HepG2 (cell line): ENCODE measurements around the gene CD244. TPM values are rescaled to one million over a fixed set of nuclear protein-coding genes. Genes with fewer than 3 reads are reported as not detected.

Source experiments
- ATAC-seq: fragments of 200-7000 bp; cut with Tn5 transposase; 3 replicates; pipeline ENCODE4 v1.9.1; 2020; ENCODE audit warnings: mild to moderate bottlenecking, moderate library complexity
- BruUV-seq: library from RNA; stranded (reverse); fragments of 400-500 nt; replicated peaks from 2 replicates; lab custom pipeline; 2021; lab: Mats Ljungman, UMichigan
- CTCF ChIA-PET: fragments of 300-600 bp; formaldehyde crosslinking; extraction: SDS; loops from one replicate; lab custom pipeline; 2021; ENCODE audit warnings: low total read pairs, inconsistent platforms, low intra/inter-chr PET ratio; lab: Yijun Ruan, JAX
- POLR2A ChIA-PET: fragments of 350-600 bp; sonication (Branson Sonifier 250); formaldehyde crosslinking; loops from one replicate; lab custom pipeline; 2020; ENCODE audit warnings: antibody characterized with exemption, inconsistent platforms; lab: Yijun Ruan, JAX
- DNase-seq: peaks from one replicate; pipeline ENCODE4 v3.0.0-alpha.2; 2015; ENCODE audit warnings: low spot score
- FAIRE-seq: peaks from 3 replicates; lab custom pipeline; 2011; peaks lifted over from hg19 to GRCh38; lab: Jason Lieb, UNC
- H2AFZ ChIP-seq: one replicate; pipeline ENCODE4 v1.6.1; 2011; ENCODE audit warnings: low read length, inconsistent platforms
- H3K27ac ChIP-seq: fragments of 300-600 bp; 3 replicates; pipeline ENCODE4 v1.8.0; 2011; ENCODE audit warnings: mixed run types, mild to moderate bottlenecking, mixed read lengths, low read length, inconsistent platforms; ENCODE audit not compliant: insufficient read depth; ENCODE audit errors: extremely low read length
- H3K27me3 ChIP-seq, 2 experiments: fragments of 200-600 bp in 1 of 2; 2 replicates in 1 of 2; 3 replicates in 1 of 2; pipeline versions ENCODE4 v1.6.0 to v1.8.0; 2011; ENCODE audit warnings: low read length in 2 of 2, mild to moderate bottlenecking in 2 of 2, moderate library complexity in 2 of 2, inconsistent platforms in 1 of 2; ENCODE audit not compliant: insufficient read depth in 2 of 2, control insufficient read depth in 1 of 2
- H3K36me3 ChIP-seq, 2 experiments: fragments of 200-600 bp in 1 of 2; replicated peaks in 1 of 2; 2 replicates in 1 of 2; 3 replicates in 1 of 2; pipeline versions ENCODE4 v1.5.1 to v1.8.0; 2011; ENCODE audit warnings: low read length in 2 of 2, inconsistent platforms in 1 of 2; ENCODE audit not compliant: insufficient read depth in 2 of 2, control insufficient read depth in 1 of 2
- H3K4me1 ChIP-seq: 2 replicates; pipeline ENCODE4 v1.5.1; 2012; ENCODE audit warnings: low read length, inconsistent platforms; ENCODE audit not compliant: insufficient read depth
- H3K4me2 ChIP-seq: 2 replicates; pipeline ENCODE4 v1.6.0; 2011; ENCODE audit warnings: low read depth, low read length, inconsistent platforms
- H3K4me3 ChIP-seq, 3 experiments: fragments of 200-600 bp in 1 of 3; sonication (generic), shearing (Covaris generic) in 1 of 3; replicated peaks in 1 of 3; 2 replicates each; pipeline ENCODE4 v1.5.1; 2011 to 2016; ENCODE audit warnings: low read length in 3 of 3, inconsistent platforms in 2 of 3, low read depth in 2 of 3, mild to moderate bottlenecking in 2 of 3, control low read depth in 1 of 3, mixed read lengths in 1 of 3; ENCODE audit not compliant: insufficient read depth in 1 of 3
- H3K79me2 ChIP-seq: one replicate; pipeline ENCODE4 v1.6.1; 2011; ENCODE audit warnings: low read length, inconsistent platforms; ENCODE audit not compliant: insufficient read depth
- H3K9ac ChIP-seq: 2 replicates; pipeline ENCODE4 v1.6.0; 2011; ENCODE audit warnings: mild to moderate bottlenecking, low read depth, low read length, inconsistent platforms; ENCODE audit not compliant: insufficient read depth
- H3K9me3 ChIP-seq: 2 replicates; pipeline ENCODE4 v1.5.1; 2012; ENCODE audit warnings: mild to moderate bottlenecking, low read length
- H4K20me1 ChIP-seq: 2 replicates; pipeline ENCODE4 v1.6.0; 2011; ENCODE audit warnings: inconsistent platforms, mild to moderate bottlenecking, low read length, moderate library complexity; ENCODE audit not compliant: insufficient read depth
- ETS1 ChIP-seq: sonication (generic); formaldehyde crosslinking; IDR thresholded peaks from 2 replicates; pipeline ENCODE4 v1.4.0; 2020; ENCODE audit warnings: missing genetic modification reagents
- FIP1L1 ChIP-seq: fragments of 200-400 bp; formaldehyde crosslinking; IDR thresholded peaks from 2 replicates; pipeline ENCODE4 v1.6.1; 2018; ENCODE audit warnings: low read depth, mild to moderate bottlenecking, low read length, moderate library complexity, borderline replicate concordance; ENCODE audit not compliant: insufficient read depth
- FOSL2 ChIP-seq: sonication (generic); formaldehyde crosslinking; IDR thresholded peaks from 2 replicates; pipeline ENCODE4 v1.4.0; 2020; ENCODE audit warnings: missing genetic modification reagents
- FOXO4 ChIP-seq: sonication (generic); formaldehyde crosslinking; conservative IDR thresholded peaks from 2 replicates; pipeline ENCODE4 v1.8.1; 2023; ENCODE audit warnings: missing genetic modification reagents
- GPBP1L1 ChIP-seq: sonication (generic); formaldehyde crosslinking; IDR thresholded peaks from 2 replicates; pipeline ENCODE4 v1.5.0; 2020; ENCODE audit warnings: mild to moderate bottlenecking, missing genetic modification reagents
- PCBP1 ChIP-seq: fragments of 200-400 bp; formaldehyde crosslinking; IDR thresholded peaks from 2 replicates; pipeline ENCODE4 v1.6.1; 2017; ENCODE audit warnings: mild to moderate bottlenecking, low read depth, low read length, borderline replicate concordance
- PHF5A ChIP-seq: IDR thresholded peaks from one replicate; pipeline ENCODE4 v1.6.1; 2018; ENCODE audit warnings: low read depth, missing genetic modification reagents; ENCODE audit not compliant: unreplicated experiment
- SMC3 ChIP-seq: IDR thresholded peaks from 2 replicates; pipeline ENCODE4 v1.6.1; 2011; ENCODE audit warnings: low read length, improper control_type of control experiment
- STAT5B ChIP-seq: sonication (generic); formaldehyde crosslinking; IDR thresholded peaks from 2 replicates; pipeline ENCODE4 v1.4.0; 2020; ENCODE audit warnings: missing genetic modification reagents
- TCF7 ChIP-seq: sonication (generic); IDR thresholded peaks from 2 replicates; pipeline ENCODE4 v1.6.1; 2016; ENCODE audit warnings: antibody characterized with exemption, low read depth
- ZC3H13 ChIP-seq: sonication (generic); formaldehyde crosslinking; IDR thresholded peaks from 2 replicates; pipeline ENCODE4 v1.8.1; 2023; ENCODE audit warnings: mild to moderate bottlenecking, missing genetic modification reagents, moderate library complexity
- ZFP36 ChIP-seq: fragments of 150-350 bp; IDR thresholded peaks from 2 replicates; pipeline ENCODE4 v1.6.1; 2018; ENCODE audit warnings: borderline replicate concordance, low read length, low read depth; ENCODE audit not compliant: partially characterized antibody
- ZNF12 ChIP-seq: sonication (generic); formaldehyde crosslinking; IDR thresholded peaks from 2 replicates; pipeline ENCODE4 v1.5.0; 2020; ENCODE audit warnings: missing genetic modification reagents
- ZNF124 ChIP-seq: sonication (generic); formaldehyde crosslinking; IDR thresholded peaks from 2 replicates; pipeline ENCODE4 v1.4.0; 2020; ENCODE audit warnings: missing genetic modification reagents
- ZNF550 ChIP-seq: sonication (generic); formaldehyde crosslinking; IDR thresholded peaks from 2 replicates; pipeline ENCODE4 v1.4.0; 2020; ENCODE audit warnings: mild to moderate bottlenecking, missing genetic modification reagents, borderline replicate concordance
- ZNF674 ChIP-seq: sonication (generic); formaldehyde crosslinking; IDR thresholded peaks from 2 replicates; pipeline ENCODE4 v1.5.0; 2020; ENCODE audit warnings: low read depth, mild to moderate bottlenecking, missing genetic modification reagents
- WGBS: methylation state at CpG from one replicate; pipeline ENCODE4 v1.1.6; 2017; ENCODE audit warnings: low lambda C conversion rate; 5-methylcytosine and 5-hydroxymethylcytosine counted together
- in situ Hi-C: cut with HindIII; loops from 2 replicates; pipeline ENCODE4 v1.10.0; 2017; ENCODE audit warnings: low pct_unique_long_range_greater_than_20kb; ENCODE audit not compliant: extremely low pct_ligation_motif_present
- intact Hi-C: fragments of 100-400 bp; cut with micrococcal nuclease; formaldehyde crosslinking; loops from one replicate; pipeline ENCODE4 v1.10.0; 2022; ENCODE audit not compliant: unreplicated experiment
- polyA plus RNA-seq, 8 experiments: library from polyadenylated mRNA; depleted of rRNA in 3 of 8; stranded (reverse) in 7 of 8; unstranded in 1 of 8; fragments of >200 nt; fragmentation: Illumina TruSeq in 4 of 8; extraction: Trizol in 4 of 8; gene quantifications; 2 replicates each; pipeline versions ENCODE4 v1.2.1 to v1.2.3, GENCODE V29; 2011 to 2016; ENCODE audit warnings: low read depth in 4 of 8, missing spikeins in 1 of 8, mixed read lengths in 1 of 8; ENCODE audit not compliant: insufficient read depth in 1 of 8
- total RNA-seq, 5 experiments: library from RNA; depleted of rRNA; stranded (reverse); fragments of >200 nt; fragmentation: Illumina TruSeq; extraction: Trizol; gene quantifications; 2 replicates each; pipeline ENCODE4 v1.2.3, GENCODE V29; 2016; ENCODE audit warnings: low read depth in 1 of 5
- TF ChIP-seq, protein P1 (sequence below): sonication (generic); formaldehyde crosslinking; IDR thresholded peaks from 2 replicates; pipeline ENCODE4 v1.4.0; 2020; ENCODE audit warnings: low read depth, missing genetic modification reagents

CD244 gene
- total and polyA plus RNA-seq, 2 of the 13 experiments (the other 11 are each of a cell fraction or from before 2014, with no cell fraction given) = 0.09 TPM; not detected in 1

DNA sequence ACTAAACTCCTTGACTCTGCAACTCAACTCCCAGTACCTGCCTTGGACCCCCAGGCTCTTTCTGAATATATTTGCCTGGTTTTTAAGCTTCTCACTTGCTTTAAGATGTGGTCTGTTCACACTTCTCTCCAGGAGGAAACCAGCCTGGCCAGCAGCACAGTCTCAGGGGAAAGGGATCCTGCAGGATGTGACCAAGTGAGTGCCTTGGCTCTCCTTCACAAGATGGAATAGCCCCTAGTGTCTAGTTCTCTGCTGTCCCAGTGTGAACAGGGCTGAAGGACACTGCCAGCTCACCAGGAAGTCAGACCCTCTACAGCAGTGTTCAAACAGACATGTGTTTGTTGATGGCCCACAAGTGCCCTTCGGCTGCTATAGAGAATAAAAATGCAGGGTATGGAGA, 32.9 kb downstream of the CD244 start:
- Histone ChIP-seq H3K4me1 (no peaks in the 10 kb centered on the region), H3K79me2 (no peaks in the 10 kb centered on the region), H3K27me3 (no peaks in the 10 kb centered on the region)
- WGBS = 79% methylated on average over 1 of the region's 1 CpG
- CTCF ChIA-PET = interaction anchor here (1.4 to 3.0 kb wide), 2 partner anchors 103 to 154 kb away, joined by 6 to 19 read pairs; no protein-coding TSS in a partner anchor
- BruUV-seq = no TSS peak
- no peak for TF ChIP-seq ZNF12
- no peak for TF ChIP-seq FOSL2 (CRISPR knock-in tag)
- TF ChIP-seq STAT5B (CRISPR knock-in tag) = no peak
- TF ChIP-seq, protein P1, sequence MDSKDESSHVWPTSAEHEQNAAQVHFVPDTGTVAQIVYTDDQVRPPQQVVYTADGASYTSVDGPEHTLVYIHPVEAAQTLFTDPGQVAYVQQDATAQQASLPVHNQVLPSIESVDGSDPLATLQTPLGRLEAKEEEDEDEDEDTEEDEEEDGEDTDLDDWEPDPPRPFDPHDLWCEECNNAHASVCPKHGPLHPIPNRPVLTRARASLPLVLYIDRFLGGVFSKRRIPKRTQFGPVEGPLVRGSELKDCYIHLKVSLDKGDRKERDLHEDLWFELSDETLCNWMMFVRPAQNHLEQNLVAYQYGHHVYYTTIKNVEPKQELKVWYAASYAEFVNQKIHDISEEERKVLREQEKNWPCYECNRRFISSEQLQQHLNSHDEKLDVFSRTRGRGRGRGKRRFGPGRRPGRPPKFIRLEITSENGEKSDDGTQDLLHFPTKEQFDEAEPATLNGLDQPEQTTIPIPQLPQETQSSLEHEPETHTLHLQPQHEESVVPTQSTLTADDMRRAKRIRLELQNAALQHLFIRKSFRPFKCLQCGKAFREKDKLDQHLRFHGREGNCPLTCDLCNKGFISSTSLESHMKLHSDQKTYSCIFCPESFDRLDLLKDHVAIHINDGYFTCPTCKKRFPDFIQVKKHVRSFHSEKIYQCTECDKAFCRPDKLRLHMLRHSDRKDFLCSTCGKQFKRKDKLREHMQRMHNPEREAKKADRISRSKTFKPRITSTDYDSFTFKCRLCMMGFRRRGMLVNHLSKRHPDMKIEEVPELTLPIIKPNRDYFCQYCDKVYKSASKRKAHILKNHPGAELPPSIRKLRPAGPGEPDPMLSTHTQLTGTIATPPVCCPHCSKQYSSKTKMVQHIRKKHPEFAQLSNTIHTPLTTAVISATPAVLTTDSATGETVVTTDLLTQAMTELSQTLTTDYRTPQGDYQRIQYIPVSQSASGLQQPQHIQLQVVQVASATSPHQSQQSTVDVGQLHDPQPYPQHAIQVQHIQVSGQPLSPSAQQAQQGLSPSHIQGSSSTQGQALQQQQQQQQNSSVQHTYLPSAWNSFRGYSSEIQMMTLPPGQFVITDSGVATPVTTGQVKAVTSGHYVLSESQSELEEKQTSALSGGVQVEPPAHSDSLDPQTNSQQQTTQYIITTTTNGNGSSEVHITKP = no peak
- no peak for TF ChIP-seq SMC3
- no peak for TF ChIP-seq FOXO4 (CRISPR knock-in tag)
- TF ChIP-seq GPBP1L1 (CRISPR knock-in tag) = no peak
- no peak for TF ChIP-seq ZNF550
- TF ChIP-seq ETS1 (CRISPR knock-in tag) = no peak
- TF ChIP-seq TCF7 = no peak
- no peak for TF ChIP-seq FIP1L1
- no peak for TF ChIP-seq ZNF124 (CRISPR knock-in tag)
- TF ChIP-seq ZFP36 = no peak
- TF ChIP-seq PHF5A (CRISPR knock-in tag) = no peak
- TF ChIP-seq ZC3H13 (CRISPR knock-in tag) = no peak
- no peak for TF ChIP-seq PCBP1
- TF ChIP-seq ZNF674 = no peak
- TF ChIP-seq, all 625 proteins: peak for 0
- H3K4me2 ChIP-seq = no peak overlapping the region
- H3K27ac ChIP-seq = no peak overlapping the region
- no peaks in the 10 kb centered on the region for H3K9me3 ChIP-seq
- POLR2A ChIA-PET = no interaction called here
- intact Hi-C loops = loop anchor here (1.0 kb wide), 1 partner anchor 102 kb away; no protein-coding TSS in a partner anchor
- FAIRE-seq (no peak), ATAC-seq (no peak), DNase-seq (no peak)
- in situ Hi-C loops = loop anchor here (10.0 kb wide), 1 partner anchor 55 kb away; the partner anchor contains the start of gene ITLN1
- no peaks in the 10 kb centered on the region for H4K20me1 ChIP-seq
- H3K9ac ChIP-seq = no peak overlapping the region
- no peak overlapping the region for H2AFZ ChIP-seq
- no peak overlapping the region for H3K4me3 ChIP-seq
- H3K36me3 ChIP-seq = no peaks in the 10 kb centered on the region
